SK-MEL-5 (cell line): ENCODE results near the gene TSGA10IP. TPM values are rescaled to one million over a fixed set of nuclear protein-coding genes. Genes with fewer than 3 reads are reported as not detected.
A peak's percentile ranks its signal among the peaks of the same experiment; 100 is the strongest.

Experiments
- DNase-seq: peaks from one replicate; pipeline ENCODE4 v3.0.0-alpha.2; 2016; ENCODE audit warnings: low read depth, low spot score
- in situ Hi-C: cut with HindIII; loops from 2 replicates; pipeline ENCODE4 v1.10.0; 2016; ENCODE audit warnings: low sequenced_read_pairs, high pct_unique_total_duplicates, low pct_unique_long_range_greater_than_20kb
- total RNA-seq: library from RNA; depleted of rRNA; stranded (reverse); fragments of >200 nt; shearing (Covaris generic); gene quantifications from 2 replicates; pipeline ENCODE4 v1.2.3, GENCODE V29; 2014

Gene TSGA10IP
- total RNA-seq, 1 experiment from 2014 or later, result not detected

DNA sequence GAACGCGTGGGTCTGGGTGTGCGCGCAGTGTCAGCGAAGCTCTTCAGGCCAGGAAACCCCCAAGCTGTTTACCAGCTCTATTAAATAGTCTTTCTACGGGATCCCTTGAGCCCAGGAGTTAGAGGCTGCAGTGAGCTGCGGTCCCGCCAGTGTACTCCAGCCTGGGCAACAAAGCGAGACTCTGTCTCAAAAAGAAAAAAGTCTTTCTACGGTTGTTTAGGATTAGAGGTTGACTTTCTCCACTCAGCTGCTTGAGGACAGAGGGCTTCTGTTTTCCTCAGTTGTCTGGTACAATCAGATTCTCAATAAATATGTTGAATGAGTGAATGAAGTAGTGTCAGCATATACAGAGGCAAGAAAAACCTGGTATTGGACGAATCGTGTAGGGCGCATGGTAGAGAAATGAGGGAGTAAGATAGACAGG, 16.9 kb downstream of the TSGA10IP start:
- in situ Hi-C loops, result no loop called here
- peak; percentile 10 for DNase-seq

DNA sequence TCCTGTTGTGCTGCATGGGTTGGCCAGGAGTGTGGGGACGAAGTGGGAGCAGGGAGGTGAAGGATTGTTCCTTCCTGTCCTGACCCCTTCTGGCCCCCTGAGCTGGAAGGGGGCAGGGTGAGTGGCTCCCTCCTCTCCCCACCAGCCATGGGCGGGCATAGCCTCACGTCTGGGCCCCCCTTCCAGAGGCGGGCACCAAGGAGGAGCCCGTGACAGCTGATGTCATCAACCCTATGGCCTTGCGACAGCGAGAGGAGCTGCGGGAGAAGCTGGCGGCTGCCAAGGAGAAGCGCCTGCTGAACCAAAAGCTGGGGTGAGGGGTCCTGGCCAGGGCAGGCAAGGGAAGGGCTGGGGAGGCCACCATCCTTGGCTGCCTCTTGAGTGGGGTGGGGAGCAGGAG, 19.6 kb downstream of the TSGA10IP start:
- no peak for DNase-seq
- in situ Hi-C loops, result no loop called here

DNA sequence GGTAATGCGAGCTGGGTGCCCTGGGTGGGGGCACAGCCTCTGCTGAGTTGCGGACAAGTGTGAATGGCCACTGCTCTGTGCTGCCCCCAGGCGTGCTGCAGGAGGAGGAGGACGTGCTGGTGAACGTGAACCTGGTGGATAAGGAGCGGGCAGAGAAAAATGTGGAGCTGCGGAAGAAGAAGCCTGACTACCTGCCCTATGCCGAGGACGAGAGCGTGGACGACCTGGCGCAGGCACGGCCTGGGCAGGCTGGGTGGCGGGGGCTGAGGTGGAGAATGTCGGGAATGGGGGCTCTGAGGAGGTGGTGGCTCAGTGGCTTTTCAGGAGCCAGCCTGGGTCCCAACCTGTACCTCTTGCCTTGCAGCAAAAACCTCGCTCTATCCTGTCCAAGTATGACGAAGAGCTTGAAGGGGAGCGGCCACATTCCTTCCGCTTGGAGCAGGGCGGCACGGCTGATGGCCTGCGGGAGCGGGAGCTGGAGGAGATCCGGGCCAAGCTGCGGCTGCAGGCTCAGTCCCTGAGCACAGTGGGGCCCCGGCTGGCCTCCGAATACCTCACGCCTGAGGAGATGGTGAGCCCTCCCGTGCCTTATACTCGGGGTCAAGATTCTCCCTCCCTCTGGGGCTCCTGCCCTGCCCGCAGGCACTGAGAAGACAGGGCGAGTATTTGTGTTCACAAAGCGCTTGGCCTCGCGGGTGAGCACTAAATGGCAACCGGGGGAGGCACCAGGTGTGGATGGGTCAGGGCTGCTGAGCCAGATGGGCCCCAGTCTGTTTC, 20.9 kb downstream of the TSGA10IP start:
- in situ Hi-C loops, result no loop called here

DNA sequence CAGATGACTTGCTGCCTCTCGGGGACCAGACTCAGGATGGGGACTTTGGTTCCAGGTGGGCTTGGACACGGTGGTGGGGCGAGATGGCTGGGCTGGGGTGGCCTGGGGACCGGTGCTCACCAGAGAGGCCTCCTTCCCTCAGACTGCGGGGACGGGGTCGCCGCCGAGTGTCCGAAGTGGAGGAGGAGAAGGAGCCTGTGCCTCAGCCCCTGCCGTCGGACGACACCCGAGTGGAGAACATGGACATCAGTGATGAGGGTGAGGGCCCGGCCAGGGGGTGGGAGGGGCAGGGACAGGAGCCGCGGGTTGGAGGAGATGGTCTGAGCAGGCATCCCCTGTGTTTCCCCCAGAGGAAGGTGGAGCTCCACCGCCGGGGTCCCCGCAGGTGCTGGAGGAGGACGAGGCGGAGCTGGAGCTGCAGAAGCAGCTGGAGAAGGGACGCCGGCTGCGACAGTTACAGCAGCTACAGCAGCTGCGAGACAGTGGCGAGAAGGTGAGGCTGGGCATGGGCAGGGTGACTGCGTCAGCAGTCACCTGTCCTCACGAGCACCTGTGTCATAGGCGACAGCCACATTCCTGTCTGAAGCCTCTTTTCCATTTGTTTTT, 22.2 kb downstream of the TSGA10IP start:
- no peak for DNase-seq
- in situ Hi-C loops, result no loop called here

More for the DNA sequence above, 20.9 kb downstream of the TSGA10IP start:
- no peak for DNase-seq

DNA sequence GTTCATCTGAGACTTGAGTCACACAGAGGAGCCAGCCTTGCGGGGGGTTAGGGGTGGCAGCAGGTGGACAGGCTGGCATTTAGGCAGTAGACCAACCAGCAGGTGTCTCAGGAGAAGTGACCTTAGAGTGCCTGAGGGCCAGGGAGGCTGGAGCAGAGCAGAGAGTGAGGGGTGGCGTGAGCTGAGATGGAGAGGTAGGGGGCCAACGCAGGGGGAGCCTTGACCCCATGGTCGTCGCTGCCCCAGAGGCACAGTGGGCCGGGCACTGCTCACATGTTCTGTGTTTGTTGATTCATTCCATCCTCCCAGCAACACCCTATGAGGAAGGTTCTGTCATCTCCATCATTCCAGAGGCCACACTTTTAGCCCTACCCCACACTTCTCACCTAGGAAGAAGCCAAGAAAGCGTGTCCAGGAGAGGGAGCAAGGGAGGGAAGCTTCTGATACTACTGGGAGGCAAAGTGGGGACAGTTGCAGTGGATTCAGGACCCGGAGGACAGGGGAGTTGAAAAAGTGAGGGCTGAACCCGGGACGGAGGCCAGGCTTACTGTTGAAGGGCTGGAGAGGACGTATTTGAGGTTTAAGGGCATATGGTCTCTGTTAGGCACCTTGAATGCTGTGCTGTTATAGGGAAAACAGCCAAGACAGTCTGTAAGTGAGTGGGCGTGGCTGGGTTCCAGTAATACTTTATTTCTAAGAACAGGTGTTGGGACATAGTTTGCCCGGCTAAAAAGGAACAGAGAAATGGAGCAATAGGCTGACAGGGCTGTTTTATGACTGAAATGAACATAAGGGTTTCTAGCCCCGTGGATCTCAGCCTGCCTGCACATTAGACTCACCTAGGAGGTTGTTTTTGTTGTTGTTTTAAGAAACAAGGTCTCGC, 23.6 kb downstream of the TSGA10IP start:
- in situ Hi-C loops, result no loop called here
- DNase-seq, result no peak

DNA sequence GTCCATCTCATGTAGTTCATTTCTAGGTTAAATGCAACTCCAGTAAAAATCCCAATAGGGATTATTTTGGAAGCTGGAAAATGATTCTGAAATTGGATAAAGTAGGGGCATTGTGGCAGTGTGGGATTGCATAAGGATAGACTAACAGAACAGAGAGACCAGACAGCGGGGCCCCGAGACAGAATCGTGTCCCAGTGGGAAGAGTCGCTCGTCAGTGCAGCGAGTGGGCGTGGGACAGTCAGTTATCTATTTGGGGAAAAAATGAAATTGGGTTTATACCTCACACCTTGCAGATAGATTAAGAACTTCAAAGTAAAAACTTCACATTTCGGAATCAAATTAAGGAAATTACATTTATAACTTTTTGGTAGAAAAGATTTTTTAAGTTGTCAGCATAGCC, 26.8 kb downstream of the TSGA10IP start:
- DNase-seq, result no peak
- in situ Hi-C loops, result no loop called here

DNA sequence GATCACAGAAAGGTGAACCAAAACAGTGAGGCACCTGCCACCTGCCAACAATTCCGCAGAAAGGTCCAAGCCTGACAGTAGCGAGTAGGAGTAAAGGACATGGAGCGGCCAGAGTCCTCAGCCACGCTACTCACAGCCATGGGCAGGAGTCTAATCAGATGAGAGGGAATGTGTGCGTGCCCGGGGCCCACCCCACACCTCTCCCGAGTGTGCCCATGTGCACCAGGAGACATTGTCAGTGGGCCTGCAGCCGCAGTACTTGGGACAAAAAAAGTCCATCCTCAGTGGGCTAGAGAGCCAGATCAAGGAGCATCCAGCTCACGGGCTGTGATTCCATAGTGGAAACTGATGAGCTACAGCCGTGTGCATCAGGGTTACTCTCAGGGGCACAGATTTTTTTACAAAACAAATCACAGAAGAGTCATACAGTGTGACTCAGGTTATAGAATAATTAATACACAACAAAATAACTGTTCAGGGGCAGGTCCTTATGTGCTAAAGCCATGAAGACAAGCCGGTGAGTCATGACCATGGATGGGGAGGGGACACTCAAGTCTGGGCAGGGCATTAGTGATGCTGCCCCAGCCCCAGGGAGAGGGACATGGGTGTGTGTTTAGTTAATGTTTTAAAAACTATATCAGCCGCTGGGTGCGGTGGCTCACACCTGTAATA, 28.3 kb downstream of the TSGA10IP start:
- no peak for DNase-seq
- in situ Hi-C loops, result no loop called here

DNA sequence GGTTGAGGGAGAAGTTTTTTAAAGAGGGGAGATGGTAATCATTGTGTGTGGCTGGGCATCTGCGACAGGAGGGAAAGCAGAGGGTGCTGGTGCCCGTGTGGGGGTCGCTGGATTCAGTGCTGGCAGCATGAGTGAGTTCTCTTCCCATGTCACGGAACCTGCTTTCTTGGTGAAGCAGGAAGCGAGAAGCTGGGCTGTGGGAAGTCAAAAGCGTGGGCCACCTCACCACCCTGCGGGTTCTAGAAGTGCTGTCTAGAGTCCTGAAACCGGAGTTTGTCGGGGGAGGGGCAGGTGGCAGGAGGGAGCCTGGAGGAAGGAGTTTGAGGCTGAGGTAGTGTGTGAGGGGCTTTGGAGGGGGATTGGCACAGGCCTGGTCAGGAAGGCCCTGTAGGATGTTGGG, 30.5 kb downstream of the TSGA10IP start:
- in situ Hi-C loops, result no loop called here

DNA sequence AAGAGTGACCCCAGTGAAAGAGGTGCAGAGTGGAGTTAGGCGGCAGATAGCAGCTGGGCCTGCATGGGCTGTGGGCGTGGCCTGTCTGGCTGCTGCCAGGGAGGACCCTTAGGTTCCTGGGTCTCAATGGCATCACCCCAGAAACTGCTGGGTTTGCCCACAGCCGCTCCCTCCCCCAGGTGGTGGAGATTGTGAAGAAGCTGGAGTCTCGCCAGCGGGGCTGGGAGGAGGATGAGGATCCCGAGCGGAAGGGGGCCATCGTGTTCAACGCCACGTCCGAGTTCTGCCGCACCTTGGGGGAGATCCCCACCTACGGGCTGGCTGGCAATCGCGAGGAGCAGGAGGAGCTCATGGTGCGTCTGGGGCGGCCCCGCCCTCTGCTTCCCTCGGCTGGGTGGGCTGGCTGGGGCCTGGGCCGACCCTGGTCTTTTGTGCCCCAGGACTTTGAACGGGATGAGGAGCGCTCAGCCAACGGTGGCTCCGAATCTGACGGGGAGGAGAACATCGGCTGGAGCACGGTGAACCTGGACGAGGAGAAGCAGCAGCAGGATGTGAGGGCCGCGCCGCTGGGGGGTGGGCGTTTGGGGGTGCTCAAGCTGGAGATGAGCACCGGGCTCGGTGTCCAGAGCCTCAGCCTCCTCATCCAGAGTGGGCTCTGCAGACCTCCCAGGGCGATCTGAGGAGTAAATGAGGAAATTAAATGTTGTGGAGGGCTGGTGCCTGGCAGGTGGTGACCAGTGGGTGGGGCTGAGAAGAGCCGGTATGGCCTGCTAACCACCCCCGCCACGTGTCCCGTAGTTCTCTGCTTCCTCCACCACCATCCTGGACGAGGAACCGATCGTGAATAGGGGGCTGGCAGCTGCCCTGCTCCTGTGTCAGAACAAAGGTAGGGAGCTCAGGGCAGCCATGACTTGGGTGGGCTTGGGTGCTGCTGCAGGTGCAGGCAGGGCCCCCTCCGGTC, 31.2 kb downstream of the TSGA10IP start:
- DNase-seq, result no peak
- in situ Hi-C loops, result no loop called here

More for the DNA sequence above, 30.5 kb downstream of the TSGA10IP start:
- no peak for DNase-seq

DNA sequence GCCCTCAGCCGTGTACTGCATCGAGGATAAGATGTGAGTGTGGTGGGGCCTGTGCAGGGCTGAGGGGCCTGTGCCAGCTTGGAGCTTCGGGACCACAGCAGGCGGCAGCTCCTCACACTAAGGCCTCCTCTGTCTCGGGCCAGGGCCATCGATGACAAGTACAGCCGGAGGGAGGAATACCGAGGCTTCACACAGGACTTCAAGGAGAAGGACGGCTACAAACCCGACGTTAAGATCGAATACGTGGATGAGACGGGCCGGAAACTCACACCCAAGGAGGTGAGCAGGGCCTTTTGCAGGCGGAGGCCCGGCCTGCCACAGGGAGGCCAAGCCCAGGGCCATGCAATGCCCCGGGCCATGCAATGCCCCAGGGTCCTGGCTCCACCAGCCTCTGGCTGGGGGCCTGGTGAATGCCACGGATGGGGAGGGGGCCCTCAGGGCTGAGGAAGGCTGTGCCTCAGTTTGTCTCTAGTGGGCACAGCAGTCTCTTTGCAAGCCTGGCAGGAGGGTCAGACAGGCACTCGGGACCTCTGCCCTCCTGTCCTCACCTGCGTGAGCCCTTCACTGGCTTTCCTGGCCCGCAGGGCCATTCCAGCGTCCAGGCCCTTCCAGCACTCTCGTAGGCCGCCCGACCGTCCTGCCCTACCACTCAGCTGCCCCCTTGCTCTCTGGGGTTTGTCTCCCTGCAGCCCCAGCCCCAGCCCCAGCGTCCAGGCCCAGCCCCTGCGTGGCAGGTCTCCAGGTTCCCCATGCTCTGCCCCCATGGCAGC, 32.5 kb downstream of the TSGA10IP start:
- in situ Hi-C loops, result no loop called here
- DNase-seq, result no peak

DNA sequence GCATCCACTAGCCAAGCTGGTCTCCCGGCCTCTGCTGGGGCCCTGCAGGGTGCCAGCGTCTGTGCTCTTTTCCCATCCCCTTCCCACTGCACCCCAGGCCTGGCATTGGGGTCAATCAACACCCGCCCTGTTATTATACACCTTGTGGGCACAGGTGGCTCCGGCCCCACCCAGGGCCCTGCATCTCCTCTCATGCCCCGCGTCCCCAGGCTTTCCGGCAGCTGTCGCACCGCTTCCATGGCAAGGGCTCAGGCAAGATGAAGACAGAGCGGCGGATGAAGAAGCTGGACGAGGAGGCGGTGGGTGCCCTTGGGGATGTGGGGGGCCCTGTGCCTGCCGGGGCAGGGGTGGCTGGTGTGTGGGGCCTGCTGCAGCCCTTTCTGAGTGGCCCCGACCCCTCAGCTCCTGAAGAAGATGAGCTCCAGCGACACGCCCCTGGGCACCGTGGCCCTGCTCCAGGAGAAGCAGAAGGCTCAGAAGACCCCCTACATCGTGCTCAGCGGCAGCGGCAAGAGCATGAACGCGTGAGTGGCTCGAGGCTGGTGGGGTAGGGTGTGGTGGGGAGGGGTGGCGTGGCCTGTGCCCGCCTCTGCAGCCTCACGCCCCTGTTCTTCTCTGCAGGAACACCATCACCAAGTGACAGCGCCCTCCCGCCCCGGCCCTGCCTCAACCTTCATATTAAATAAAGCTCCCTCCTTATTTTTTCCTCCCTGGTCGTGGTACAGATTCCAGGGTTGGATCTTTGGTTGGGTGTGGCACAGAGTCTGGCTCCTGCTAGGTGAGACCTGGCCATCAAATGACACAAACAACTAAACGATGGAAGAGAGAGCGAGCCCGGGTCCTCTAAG, 33.3 kb downstream of the TSGA10IP start:
- in situ Hi-C loops, result no loop called here
- no peak for DNase-seq

DNA sequence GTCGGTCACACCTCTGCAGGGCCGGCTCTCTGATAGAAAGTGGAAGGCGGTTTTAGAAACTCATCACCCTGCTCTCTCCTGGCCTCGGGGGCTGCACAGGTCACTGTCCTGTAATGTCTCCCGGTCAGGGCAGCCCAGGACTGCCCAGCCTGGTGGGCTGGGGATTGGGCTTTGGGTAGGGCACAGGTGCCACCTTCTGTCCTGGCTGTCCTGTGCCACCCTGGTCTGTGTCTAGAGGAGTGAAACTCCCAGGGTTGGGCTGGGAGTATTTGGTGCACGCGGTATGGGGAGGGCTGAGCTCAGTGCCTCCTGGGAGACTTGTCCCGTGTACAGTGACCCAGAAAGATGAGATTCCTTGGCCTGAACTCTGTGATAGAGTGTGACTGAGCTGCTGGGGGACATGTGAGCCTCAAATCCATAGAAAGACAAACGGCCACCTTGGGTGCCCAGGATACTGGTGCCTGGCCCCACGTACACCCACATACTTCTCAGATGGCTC, 34.0 kb downstream of the TSGA10IP start:
- in situ Hi-C loops, result no loop called here
- DNase-seq, result no peak

DNA sequence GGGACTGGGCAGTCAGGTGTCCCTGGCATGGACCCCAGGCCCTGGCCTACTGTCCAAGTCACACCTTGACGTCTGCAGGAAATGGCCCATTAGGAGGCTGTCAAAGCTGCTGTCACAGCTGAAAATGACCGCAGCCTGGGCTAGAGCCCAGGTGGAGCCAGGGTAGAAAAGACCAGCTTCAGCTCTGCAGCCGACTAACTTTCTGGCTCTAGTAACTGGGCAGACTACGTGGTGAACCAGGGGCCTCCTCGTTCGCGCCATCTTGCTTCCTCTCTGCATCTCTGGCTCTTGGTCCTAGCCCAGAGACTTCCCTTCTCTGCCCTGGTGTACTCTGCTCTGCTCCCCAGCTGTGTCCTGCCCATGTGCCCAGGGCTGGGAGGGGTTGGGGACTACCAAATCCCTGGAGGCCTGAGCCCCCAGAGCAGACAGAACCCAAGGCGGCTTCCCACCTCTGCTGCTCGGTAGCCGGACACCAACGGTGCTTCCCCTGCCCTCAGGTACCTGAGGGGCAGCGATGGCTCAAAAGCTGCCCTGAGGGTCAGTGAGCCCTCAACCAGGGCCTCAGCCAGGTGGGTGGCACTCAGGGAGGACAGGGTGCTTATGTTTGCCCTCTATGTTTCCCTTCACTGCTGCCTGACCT, 35.9 kb downstream of the TSGA10IP start:
- in situ Hi-C loops, result no loop called here
- DNase-seq, result no peak

DNA sequence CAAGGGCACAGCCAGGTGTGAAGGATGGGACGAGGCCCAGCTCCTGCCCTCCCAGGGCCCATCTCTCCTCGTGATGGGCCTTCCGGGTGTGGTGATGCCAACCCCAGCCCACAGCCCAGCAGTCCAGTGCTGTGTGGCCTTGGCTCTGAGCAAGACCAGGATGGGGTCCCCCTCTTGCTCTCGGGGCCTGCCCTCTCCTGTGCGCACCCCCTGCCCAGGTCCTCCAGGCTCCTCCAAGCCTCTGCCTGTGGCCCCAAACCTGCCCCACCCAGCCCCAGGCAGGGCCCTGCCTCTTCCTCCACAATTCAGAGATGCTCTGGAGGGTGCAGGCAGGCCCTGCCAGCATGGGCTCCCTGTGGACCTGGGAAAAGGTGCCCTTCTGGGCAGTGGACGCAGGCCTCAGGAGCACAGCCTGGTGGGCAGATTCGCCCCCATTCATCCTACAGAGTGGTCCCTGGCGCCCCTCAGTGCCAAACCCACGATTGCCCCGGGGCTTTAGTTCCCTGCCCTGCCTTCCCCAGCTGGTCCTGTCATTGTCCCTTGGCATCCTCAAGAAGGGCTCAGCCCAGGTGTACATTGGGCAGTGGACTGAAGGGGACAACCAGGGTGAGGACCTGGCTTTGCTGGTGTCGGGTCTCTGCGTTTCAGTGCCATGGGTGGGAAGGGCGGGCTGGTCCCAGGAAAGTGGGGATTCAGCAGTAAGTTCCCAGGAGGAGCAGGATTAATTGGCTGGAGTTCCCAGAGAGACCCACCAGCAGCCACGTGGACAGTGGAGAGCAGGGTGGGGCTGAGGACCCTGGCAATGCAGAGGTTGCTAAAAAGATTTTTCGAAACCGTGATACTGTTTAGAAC, 36.9 kb downstream of the TSGA10IP start:
- in situ Hi-C loops, result no loop called here
- no peak for DNase-seq
